C4-2B (cell line): ENCODE data around the gene OR10A2.
"Not testable (repeated sequence)": the region's sequence is repeated elsewhere in the genome, so short reads cannot be mapped to it uniquely, and the experiment has no call there.

Experiments
- H3K27ac ChIP-seq: fragments of 450-650 bp; 2 replicates; pipeline ENCODE4 v1.5.1; 2017
- CTCF ChIP-seq: fragments of 450-650 bp; conservative IDR thresholded peaks from 2 replicates; pipeline ENCODE4 v1.5.1; 2017; ENCODE audit warnings: mild to moderate bottlenecking
- ZFX ChIP-seq: fragments of 450-650 bp; IDR thresholded peaks from 2 replicates; pipeline ENCODE4 v1.6.1; 2017

The OR10A2 gene

DNA sequence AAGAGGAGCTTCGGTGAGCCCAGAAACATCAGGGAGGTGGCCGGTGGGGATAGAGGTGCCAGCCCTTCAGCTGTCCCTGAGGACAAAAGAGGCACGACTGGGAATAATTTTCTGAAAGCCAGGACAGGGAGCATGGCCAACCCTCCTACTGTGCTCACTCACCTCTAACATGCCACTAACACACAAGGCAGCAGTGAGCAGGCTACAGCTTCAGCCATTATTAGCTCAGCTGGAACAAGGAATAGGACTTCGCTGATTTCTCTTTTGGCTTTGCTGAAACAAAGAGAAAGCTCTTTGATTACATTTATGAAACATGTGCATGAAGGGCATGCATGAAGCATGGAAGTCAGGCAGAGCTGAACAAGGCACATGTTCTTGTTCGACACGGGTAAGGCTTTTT, 29.5 kb upstream of the OR10A2 start:
- H3K27ac ChIP-seq, result no peak overlapping the region
- TF ChIP-seq ZFX, result no peak
- TF ChIP-seq CTCF, result no peak

DNA sequence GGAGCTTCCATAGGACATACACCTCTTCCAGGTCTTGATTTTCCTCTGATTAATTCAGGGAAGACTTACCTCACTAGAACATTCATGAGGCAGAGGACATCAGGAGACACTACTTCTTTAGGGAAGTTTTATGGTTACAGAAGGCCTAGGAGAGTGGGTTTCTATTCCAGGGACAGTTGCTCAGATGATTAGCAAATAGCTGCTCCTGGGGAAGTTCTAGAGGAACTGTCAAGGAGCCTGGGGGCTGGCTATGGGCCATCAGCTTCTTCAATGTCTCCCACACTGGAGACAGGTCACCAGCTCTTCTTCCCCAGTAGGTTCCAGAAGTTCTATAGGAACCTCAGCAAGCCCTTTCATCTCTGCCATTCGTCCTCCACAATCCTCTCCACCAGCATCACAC, 28.8 kb upstream of the OR10A2 start:
- no peak for TF ChIP-seq CTCF
- no peak for TF ChIP-seq ZFX
- no peak overlapping the region for H3K27ac ChIP-seq

DNA sequence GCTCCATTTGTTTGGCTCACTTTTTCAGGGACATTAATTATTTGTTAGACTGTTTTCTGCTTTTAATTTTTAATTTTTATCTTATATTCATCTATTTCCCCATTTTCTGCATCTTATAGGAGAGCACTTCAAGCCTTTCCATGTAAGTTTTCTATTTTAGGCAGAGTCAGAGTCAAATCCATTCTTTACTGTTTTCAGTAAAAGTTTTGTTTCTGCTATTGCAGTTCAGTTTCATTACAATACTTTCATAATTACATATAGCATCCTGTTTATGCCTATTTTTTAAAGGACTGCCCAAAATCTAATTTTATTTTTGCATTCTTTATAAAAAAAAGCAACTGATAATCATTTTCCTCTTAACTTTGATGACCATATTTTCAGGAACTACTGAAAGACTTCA, 21.2 kb upstream of the OR10A2 start:
- no peak for TF ChIP-seq CTCF
- no peak for TF ChIP-seq ZFX
- no peak overlapping the region for H3K27ac ChIP-seq

DNA sequence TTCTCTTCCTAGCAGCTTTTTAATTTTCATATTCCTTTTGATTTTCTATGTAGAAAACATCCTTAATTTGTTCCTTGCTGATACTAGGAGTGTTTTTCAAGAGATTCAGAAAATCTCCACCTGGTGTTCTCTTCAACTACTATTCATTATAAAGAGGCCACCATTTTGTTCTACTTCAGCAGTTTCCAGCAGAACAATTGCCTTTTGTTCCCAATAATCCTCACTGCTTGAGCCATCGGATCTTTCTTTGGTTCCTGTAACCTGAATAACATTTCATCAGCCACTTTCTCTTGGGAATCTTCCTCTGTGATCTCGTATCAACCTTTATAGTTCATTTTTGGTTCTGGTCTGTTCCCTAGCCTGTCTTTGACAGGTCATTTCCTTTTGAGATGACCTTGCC, 19.2 kb upstream of the OR10A2 start:
- no peak overlapping the region for H3K27ac ChIP-seq
- TF ChIP-seq ZFX (no peak), CTCF (no peak)

DNA sequence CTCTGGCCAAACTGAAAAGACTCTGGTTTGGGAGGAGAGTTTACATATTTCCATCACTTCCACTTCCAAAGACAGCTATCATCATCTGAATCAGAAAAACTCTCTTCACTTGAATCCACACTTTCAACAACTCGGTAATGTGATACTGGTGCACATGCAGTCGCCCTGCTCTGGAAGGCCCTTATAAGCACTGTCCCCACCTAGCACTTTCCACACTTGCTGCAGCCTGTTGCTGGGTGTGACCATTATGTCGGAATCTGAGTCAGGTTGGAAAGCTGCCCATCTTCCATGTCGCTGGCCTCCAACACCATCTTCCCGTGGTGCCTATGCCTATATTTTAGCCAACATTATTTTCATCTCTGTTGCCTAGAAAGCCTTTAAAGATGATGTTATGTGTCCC, 18.5 kb upstream of the OR10A2 start:
- H3K27ac ChIP-seq, result no peak overlapping the region
- TF ChIP-seq ZFX (no peak), CTCF (no peak)

- TF ChIP-seq CTCF (no peak), ZFX (no peak)
- H3K27ac ChIP-seq, result no peak within 1 kb of the TSS
Measured at GRCh38 chr11:6845383-6845782, 17.5 kb upstream of the OR10A2 start, which contains the start of gene OR10A5. Gene OR10A5 (plus strand): TSS chr11:6845683. CDS start chr11:6845683, 0 bp downstream.

- TF ChIP-seq CTCF (no peak), ZFX (no peak)
- H3K27ac ChIP-seq, result no peak overlapping the region
Measured at GRCh38 chr11:6850526-6850925, 12.3 kb upstream of the OR10A2 start.

- not testable (repeated sequence) for H3K27ac ChIP-seq
Measured at GRCh38 chr11:6854801-6855200, 8.1 kb upstream of the OR10A2 start.
